Hematopoietic multipotent progenitor cell treated with erythropoietin and hydrocortisone succinate and interleukin-3 and kit ligand, for 17 days (in vitro differentiated cells): Measurements from ENCODE around the gene PPP1R13B.
"Not testable (repeated sequence)": the region's sequence is repeated elsewhere in the genome, so short reads cannot be mapped to it uniquely, and the experiment has no call there.

ENCODE experiments used
- DNase-seq: peaks from one replicate; pipeline ENCODE4 v3.0.0-alpha.2; 2015; ENCODE audit warnings: low spot score

The PPP1R13B gene

DNA sequence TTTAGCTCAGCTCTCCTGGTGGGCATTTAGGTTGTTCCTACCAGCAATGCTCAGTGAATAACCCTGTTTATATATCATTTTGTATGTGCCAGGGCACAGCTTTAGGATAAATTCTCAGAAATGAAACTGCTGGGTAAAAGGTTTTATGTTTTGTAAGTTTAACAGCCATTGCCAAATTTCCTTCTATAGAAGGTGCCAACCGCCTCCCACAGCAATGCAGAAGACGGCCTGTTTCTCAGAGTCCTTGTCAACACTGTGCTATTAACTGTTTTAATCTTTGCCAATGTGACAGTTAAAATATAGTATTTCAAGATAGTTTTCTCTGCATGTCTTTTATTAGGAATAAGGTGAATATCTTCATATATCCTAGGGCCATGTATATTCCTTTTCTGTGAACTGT, 65.0 kb downstream of the PPP1R13B start:
- DNase-seq, result no peak

- not testable (repeated sequence) for DNase-seq
Observed at GRCh38 chr14:103776319-103776718, 71.1 kb downstream of the PPP1R13B start.

DNA sequence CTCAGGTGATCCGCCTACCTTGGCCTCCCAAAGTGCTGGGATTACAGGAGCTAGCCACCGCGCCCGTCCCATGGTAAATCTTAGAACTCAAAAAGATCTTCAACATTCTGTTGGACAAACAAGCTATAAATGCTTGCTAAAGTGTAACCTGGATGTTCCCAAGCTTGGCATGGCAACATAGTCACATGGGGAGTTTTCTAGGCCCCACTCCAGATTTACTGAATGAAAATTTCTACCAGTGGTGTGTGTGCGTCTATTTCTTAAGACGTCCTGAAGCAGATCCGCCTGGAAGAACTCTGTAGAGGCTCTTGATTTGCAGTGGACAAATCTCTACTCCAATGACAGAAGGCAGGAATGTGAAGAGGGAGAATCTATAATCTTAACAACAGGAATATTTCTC, 71.9 kb downstream of the PPP1R13B start:
- no peak for DNase-seq

DNA sequence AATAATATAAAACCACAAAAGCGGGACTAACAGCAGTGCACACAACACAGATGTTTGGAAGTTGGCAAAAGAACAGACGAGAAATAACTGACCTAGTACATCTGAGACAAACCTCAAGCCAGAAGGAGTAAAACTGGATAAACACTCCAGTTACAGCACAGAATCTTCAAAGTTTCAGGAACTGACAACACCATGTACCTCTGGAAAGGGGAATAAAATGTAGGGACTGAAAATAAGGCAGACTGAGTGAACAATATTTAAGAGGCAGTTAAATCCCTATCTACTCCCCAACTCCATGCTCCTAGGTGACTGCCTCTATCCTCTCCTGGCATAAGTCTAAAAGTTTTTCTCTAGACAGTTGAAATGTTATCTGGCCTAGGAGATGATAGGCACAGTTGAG, 73.9 kb downstream of the PPP1R13B start:
- DNase-seq, result no peak

DNA sequence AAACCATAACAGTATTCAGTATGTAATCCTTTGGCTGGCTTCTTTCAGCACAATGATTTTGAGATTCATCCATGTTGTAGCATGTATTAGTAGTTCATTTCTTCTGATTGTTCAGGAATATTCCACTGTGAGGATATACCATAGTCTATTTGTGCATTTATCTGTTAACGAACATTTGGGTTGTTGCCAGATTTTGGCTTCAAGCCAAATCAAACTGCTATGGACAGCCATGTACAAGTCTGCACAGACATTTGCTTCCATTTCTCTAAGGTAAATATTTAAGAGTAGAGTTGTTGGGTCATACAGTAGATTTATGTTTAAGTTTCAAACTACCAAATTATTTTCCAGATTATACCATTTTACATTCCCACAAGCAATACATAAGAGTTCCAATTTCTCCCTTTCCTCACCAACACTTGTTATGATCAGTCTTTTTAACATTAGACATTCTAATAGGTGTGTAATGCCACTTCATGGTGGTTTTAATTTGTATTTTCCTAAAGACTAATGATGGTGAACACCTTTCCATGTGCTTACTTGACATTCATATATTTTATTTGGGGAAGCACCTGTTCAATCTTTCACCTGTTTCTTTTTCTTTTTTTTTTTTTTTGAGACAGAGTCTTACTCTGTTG, 75.2 kb downstream of the PPP1R13B start:
- DNase-seq, result no peak

GRCh38 chr14:103770902-103771301, 76.5 kb downstream of the PPP1R13B start:
- DNase-seq, result no peak

DNA sequence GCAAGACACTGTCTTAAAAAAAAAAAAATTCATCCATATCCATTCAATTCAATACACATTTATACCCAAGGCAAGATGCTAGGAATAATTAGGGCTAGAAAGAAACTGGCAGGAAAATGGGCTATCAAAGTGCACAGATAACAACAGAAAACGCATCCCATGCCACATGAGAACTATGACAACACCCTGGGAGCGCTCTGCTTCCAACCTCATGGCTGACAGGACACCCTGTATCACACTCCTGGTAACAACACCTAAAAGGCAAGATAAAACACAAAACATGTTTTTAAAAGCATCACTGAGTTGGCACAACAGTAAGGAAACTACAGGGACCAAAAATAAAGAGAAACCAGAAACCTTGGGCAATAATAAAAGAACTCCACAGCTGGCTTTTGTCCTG, 76.9 kb downstream of the PPP1R13B start:
- DNase-seq, result no peak

- no peak for DNase-seq
Observed at GRCh38 chr14:103767336-103767894, 80.0 kb downstream of the PPP1R13B start.

DNA sequence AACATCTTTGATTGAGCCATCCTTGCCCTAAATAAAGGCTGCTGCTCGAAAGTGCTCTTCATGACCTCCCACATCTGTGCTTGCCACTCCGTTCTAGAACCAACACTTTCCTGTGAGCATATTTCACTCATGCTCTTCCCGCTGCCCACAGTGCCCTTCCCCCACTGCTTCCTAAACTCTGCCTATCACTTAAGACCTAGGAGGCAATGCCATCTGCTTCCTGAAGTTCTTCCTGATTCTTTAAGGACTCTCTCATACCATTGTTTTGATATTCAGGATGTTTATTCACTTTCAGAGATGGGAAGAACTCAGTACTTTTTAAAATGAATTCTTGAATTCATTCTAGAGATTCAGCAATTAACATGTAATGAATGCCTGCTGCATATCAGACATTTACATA, 81.8 kb downstream of the PPP1R13B start:
- DNase-seq, result no peak

GRCh38 chr14:103763730-103764488, 83.5 kb downstream of the PPP1R13B start:
- no peak for DNase-seq

DNA sequence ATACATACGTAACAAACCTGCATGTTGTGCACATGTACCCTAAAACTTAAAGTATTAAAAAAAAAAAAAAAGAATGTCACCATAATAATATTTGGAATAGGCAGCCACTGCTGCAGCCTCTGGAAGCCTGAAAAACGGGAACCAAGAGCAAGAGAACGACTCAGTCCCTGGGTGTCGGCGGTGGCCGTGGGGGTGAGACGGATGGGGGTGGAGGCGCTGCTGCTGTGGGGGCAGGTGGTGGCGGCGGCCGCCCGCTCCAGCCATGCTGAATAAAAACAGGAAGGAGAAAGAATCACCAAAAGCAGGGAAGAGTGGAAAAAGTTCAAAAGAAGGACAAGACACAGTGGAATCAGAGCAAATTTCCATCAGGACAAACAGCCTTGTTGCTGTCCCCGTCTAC, 84.8 kb downstream of the PPP1R13B start:
- DNase-seq, result no peak

DNA sequence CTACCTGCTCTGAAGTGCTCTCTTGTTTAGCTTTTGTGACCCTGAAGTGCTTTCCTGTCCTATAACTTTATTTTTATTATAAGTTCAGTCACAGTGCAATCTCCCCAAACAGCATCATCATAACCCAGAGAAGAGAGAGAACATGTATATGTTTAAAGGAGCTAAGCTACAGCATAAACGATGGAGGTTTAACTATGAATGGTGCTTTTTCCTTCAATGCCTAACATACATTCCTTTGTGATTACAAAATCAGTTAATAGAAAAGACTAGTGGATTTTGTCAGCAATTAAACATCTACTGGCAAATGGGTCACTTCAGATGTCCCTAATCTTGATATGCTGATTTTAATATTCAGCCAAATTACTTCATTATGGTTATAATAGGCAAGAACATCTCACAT, 85.3 kb downstream of the PPP1R13B start:
- DNase-seq, result no peak

GRCh38 chr14:103758059-103758776, 89.2 kb downstream of the PPP1R13B start:
- no peak for DNase-seq

DNA sequence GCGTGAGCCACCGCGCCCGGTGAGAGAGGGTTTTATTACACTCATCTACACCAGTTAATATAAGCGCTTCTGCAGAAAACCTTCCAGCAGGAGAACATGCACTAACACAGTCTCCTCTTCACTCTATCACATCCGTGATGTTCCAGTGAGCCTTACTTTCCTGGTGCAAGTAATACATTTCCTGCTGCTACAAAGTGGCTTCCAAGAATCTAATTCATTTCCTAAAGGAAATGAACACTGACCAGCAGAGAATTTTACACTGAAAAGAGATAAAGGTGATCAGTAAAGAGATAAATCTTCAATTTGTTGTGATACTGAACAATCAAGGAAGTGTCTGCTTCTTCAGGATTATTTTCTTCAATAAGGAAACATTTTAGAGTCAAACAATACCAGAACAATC, 92.3 kb downstream of the PPP1R13B start:
- no peak for DNase-seq

DNA sequence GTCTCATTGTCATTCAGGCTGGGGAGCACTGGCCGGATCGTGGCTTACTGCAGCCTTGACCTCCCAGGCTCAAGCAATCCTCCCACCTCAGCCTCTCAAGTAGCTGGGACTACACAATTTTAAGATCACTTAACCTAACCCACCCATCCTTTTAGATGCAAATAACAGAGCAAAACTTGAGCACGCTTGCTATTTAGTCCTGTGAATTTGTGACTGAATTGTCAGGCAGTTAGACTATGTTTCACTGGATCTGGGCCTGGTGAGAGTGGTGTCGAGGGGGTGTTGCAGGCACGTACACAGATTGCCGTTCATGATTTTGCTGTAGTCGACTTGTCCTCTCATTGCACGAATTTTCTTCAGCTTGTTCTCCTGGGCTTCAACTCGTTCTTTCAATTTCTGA, 93.6 kb downstream of the PPP1R13B start:
- DNase-seq, result no peak

- peak; percentile 72 for DNase-seq
Observed at GRCh38 chr14:103749860-103750259, 97.5 kb downstream of the PPP1R13B start.

GRCh38 chr14:103749452-103749851, 97.9 kb downstream of the PPP1R13B start:
- no peak for DNase-seq

GRCh38 chr14:103748534-103748857, 98.9 kb downstream of the PPP1R13B start:
- DNase-seq, result no peak

- DNase-seq, result no peak
Observed at GRCh38 chr14:103746701-103747100, 100.7 kb downstream of the PPP1R13B start.

DNA sequence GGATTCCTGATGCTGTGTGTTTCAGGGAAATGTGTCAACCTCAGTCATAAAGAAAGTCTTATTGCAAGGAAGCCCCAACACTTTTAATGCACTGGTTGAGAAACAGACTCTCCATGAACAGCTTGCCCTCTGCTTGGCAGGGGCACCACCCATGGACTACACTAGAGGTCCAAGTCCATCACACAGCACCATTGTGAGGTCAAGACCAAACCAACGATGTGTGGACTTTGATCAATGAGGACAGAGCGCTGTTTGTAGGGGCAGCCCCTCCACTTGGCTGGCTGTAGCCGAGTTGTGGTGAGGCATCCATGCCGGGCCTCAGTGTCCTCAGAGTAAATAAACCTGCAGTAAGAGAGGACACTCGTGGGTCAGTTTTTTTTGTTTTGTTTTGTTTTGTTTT, 102.0 kb downstream of the PPP1R13B start:
- no peak for DNase-seq

DNA sequence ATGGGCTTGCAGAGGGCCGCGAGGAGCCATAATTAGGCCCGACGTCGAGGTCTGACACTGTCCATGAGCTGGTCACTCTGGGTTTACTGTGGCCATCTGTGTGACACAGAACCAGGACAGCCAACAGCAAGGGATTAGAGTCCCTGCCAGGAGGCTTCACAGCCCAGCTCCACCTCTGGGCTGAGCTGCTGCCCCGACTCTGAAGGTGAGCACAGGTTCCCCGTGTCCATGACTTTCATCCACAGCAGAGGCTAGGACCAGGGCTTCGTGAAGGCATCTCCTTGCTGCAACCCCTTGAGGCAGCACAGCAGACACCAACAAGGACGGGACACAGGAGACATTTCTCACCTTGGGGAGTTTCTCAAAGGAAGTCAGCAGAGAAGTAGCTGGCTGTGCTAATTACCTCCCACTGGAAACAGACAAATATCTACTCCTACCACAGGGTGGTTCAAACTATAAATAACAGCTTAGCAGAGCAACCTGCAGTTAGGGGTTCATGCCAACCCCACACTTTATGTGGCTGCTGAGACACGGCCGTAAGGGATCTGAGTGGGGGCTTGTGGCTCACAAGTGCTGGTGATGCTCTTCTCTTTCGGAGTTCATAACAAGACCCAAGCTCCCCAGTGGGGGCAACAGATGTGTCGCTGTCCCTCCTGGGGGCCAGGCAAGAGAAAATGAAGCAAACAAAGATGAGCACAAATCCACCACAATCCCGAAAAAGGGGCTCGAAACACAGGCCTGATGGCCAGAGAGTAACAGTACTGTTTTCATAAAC, 102.6 kb downstream of the PPP1R13B start:
- no peak for DNase-seq

DNA sequence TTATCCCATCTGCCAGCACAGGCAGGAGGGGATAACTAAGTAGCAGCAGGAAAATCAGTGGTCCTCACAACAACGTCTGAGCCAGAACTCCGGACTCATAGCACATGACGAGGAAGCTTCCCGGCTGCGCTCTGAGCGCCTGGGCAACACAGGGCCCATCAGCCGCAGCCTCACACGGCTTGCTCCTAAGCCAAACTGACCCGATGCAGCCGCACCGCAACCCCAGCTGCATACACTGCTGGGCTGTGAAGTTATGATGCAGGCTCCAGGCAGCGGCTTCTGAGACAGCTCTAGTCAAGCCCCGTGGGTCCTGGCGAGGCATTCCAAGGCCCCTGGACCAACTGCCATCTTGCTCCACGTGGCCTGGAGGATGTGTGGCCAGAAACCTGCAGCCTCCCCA, 103.7 kb downstream of the PPP1R13B start:
- no peak for DNase-seq
